HL-60/S4 (cell line): ENCODE measurements around the gene GINS2.

ENCODE experiments used
- in situ Hi-C: fragments of 300-500 bp; cut with MboI; formaldehyde crosslinking; loops from 2 replicates; pipeline ENCODE4 v1.14.3; 2022; ENCODE audit warnings: low sequenced_read_pairs

The GINS2 gene

GRCh38 chr16:85674828-85675227 lies 13.9 kb downstream of the GINS2 start:
- in situ Hi-C loops = loop anchor here (25.0 kb wide), 1 partner anchor 112 kb away; the partner anchor contains the start of genes COX4I1 and EMC8

- in situ Hi-C loops = no loop called here
These were observed 14.4 kb downstream of the GINS2 start for GRCh38 chr16:85674418-85674755.

GRCh38 chr16:85673529-85674417 lies 15.0 kb downstream of the GINS2 start:
- in situ Hi-C loops = no loop called here

- in situ Hi-C loops = no loop called here
These were observed 17.9 kb downstream of the GINS2 start for GRCh38 chr16:85670840-85671239.

GRCh38 chr16:85668676-85669424 lies 19.9 kb downstream of the GINS2 start:
- in situ Hi-C loops = no loop called here

GRCh38 chr16:85667841-85668413 lies 20.8 kb downstream of the GINS2 start:
- in situ Hi-C loops = no loop called here

- in situ Hi-C loops = no loop called here
These were observed 21.5 kb downstream of the GINS2 start for GRCh38 chr16:85667261-85667660.

GRCh38 chr16:85665929-85666328 lies 22.8 kb downstream of the GINS2 start:
- in situ Hi-C loops = no loop called here

GRCh38 chr16:85665373-85665740 lies 23.4 kb downstream of the GINS2 start:
- in situ Hi-C loops = no loop called here

- in situ Hi-C loops = no loop called here
These were observed 24.0 kb downstream of the GINS2 start for GRCh38 chr16:85664580-85665372.

- in situ Hi-C loops = no loop called here
These were observed 24.8 kb downstream of the GINS2 start for GRCh38 chr16:85663891-85664321.

- in situ Hi-C loops = no loop called here
These were observed 25.6 kb downstream of the GINS2 start for GRCh38 chr16:85662976-85663830.

GRCh38 chr16:85662482-85662812 lies 26.3 kb downstream of the GINS2 start:
- in situ Hi-C loops = no loop called here

GRCh38 chr16:85661740-85662481 lies 26.8 kb downstream of the GINS2 start:
- in situ Hi-C loops = no loop called here

GRCh38 chr16:85660843-85661739 lies 27.7 kb downstream of the GINS2 start:
- in situ Hi-C loops = no loop called here

- in situ Hi-C loops = no loop called here
These were observed 28.8 kb downstream of the GINS2 start for GRCh38 chr16:85659805-85660511.

GRCh38 chr16:85659336-85659735 lies 29.4 kb downstream of the GINS2 start:
- in situ Hi-C loops = no loop called here
